ENCODE results near the gene TRIP13. TPM values are rescaled to one million over a fixed set of nuclear protein-coding genes. Genes with fewer than 3 reads are reported as not detected.

TRIP13 gene
- total RNA-seq, 4 donors from 2014 or later = 0.13 to 3.6 (median 0.73) TPM

- H3K4me1 ChIP-seq = peaks cover 0 to 8% (median 0%) of the 10 kb centered on the region in 3 donors
- no peak overlapping the region for H3K4me3 ChIP-seq
- no peaks in the 10 kb centered on the region for H3K9me3 ChIP-seq
- no peak for TF ChIP-seq POLR2A (IDR thresholded peaks at IDR 0.05)
- TF ChIP-seq POLR2AphosphoS5 (IDR thresholded peaks at IDR 0.05) = no peak
- TF ChIP-seq EP300 (IDR thresholded peaks at IDR 0.05) = no peak
- no peak for TF ChIP-seq CTCF (IDR thresholded peaks at IDR 0.05)
- peaks cover 0 to 46% of the 10 kb centered on the region in 2 donors for H3K36me3 ChIP-seq
- peaks cover 9% of the 10 kb centered on the region for H3K27me3 ChIP-seq
- H3K27ac ChIP-seq = no peak overlapping the region
- WGBS, 2 donors (ENCODE audit: low coverage in 1 of 2) = 100% methylated on average over 1 of the region's 16 CpGs; no CpG with 5 or more reads in 1 of the 2 donors
- ATAC-seq = no peak
Measured at GRCh38 chr5:859798-860296, 32.8 kb upstream of the TRIP13 start.

- H3K4me1 ChIP-seq = peaks cover 0 to 16% (median 4%) of the 10 kb centered on the region in 3 donors
- 92 to 95% methylated on average over 10 to 12 of the region's 15 CpGs for WGBS, 2 donors (ENCODE audit: low coverage in 1 of 2)
- no peak overlapping the region for H3K4me3 ChIP-seq
- H3K36me3 ChIP-seq = peaks cover 0 to 54% of the 10 kb centered on the region in 2 donors
- no peaks in the 10 kb centered on the region for H3K9me3 ChIP-seq
- H3K27me3 ChIP-seq = peaks cover 2% of the 10 kb centered on the region
- no peak overlapping the region for H3K27ac ChIP-seq
- ATAC-seq = no peak
- TF ChIP-seq EP300 (IDR thresholded peaks at IDR 0.05) = no peak
- no peak for TF ChIP-seq POLR2A (IDR thresholded peaks at IDR 0.05)
- no peak for TF ChIP-seq CTCF (IDR thresholded peaks at IDR 0.05)
- no peak for TF ChIP-seq POLR2AphosphoS5 (IDR thresholded peaks at IDR 0.05)
Measured at GRCh38 chr5:860506-861150, 32.1 kb upstream of the TRIP13 start.

- Histone ChIP-seq H3K27me3 (no peaks in the 10 kb centered on the region), H3K4me1 (peaks cover 0 to 18% (median 4%) of the 10 kb centered on the region in 3 donors), H3K36me3 (peaks cover 0 to 65% of the 10 kb centered on the region in 2 donors), H3K4me3 (no peak overlapping the region), H3K9me3 (no peaks in the 10 kb centered on the region), H3K27ac (no peak overlapping the region)
- WGBS, 2 donors (ENCODE audit: low coverage in 1 of 2) = 87% methylated on average over 3 of the region's 22 CpGs; no CpG with 5 or more reads in 1 of the 2 donors
- TF ChIP-seq CTCF (IDR thresholded peaks at IDR 0.05) = no peak
- TF ChIP-seq POLR2AphosphoS5 (IDR thresholded peaks at IDR 0.05) = no peak
- no peak for TF ChIP-seq EP300 (IDR thresholded peaks at IDR 0.05)
- TF ChIP-seq POLR2A (IDR thresholded peaks at IDR 0.05) = no peak
- no peak for ATAC-seq
Measured at GRCh38 chr5:861442-862366, 31.0 kb upstream of the TRIP13 start.

GRCh38 chr5:862367-863243 is 30.1 kb upstream of the TRIP13 start:
- Histone ChIP-seq H3K36me3 (peaks cover 0 to 74% of the 10 kb centered on the region in 2 donors), H3K4me1 (peaks cover 0 to 18% (median 4%) of the 10 kb centered on the region in 3 donors), H3K27ac (no peak overlapping the region), H3K9me3 (no peaks in the 10 kb centered on the region), H3K27me3 (no peaks in the 10 kb centered on the region), H3K4me3 (no peak overlapping the region)
- TF ChIP-seq EP300 (IDR thresholded peaks at IDR 0.05) (no peak), CTCF (IDR thresholded peaks at IDR 0.05) (no peak), POLR2AphosphoS5 (IDR thresholded peaks at IDR 0.05) (no peak), POLR2A (IDR thresholded peaks at IDR 0.05) (no peak)
- no peak for ATAC-seq
- WGBS, 2 donors (ENCODE audit: low coverage in 1 of 2) = 60 to 80% methylated on average over 1 to 3 of the region's 25 CpGs
